Stimulated activated CD8-positive, alpha-beta memory T cell treated with anti-CD3 and anti-CD28 coated beads, Interleukin-4, amount 100 ng/mL, for 4 hours (primary cell): ENCODE results near the gene SGPL1.

ENCODE experiments used
- DNase-seq, 2 donors: peaks; one replicate each; pipeline ENCODE4 v3.0.0-alpha.2; 2020; ENCODE audit warnings: low read depth in 2 of 2, low spot score in 1 of 2

Gene SGPL1

GRCh38 chr10:70780370-70780760, 35.4 kb upstream of the SGPL1 start:
- no peak for DNase-seq

GRCh38 chr10:70780772-70781171, 35.0 kb upstream of the SGPL1 start:
- DNase-seq = no peak

- no peak for DNase-seq
These were observed 34.2 kb upstream of the SGPL1 start for GRCh38 chr10:70781461-70782051.

GRCh38 chr10:70782086-70782745, 33.5 kb upstream of the SGPL1 start:
- DNase-seq = no peak

- no peak for DNase-seq
These were observed 32.7 kb upstream of the SGPL1 start for GRCh38 chr10:70782746-70783680.

GRCh38 chr10:70784016-70784415, 31.7 kb upstream of the SGPL1 start:
- DNase-seq = no peak

GRCh38 chr10:70784471-70784870, 31.3 kb upstream of the SGPL1 start:
- DNase-seq = no peak

GRCh38 chr10:70785190-70785589, 30.6 kb upstream of the SGPL1 start, which contains the start of gene TBATA:
TBATA (minus strand) TSS chr10:70785377; CDS start chr10:70783379, 1,998 bp downstream.
- DNase-seq = no peak

- no peak for DNase-seq
These were observed 28.8 kb upstream of the SGPL1 start for GRCh38 chr10:70786799-70787415.

GRCh38 chr10:70791386-70792039, 24.2 kb upstream of the SGPL1 start:
- DNase-seq = no peak

- no peak for DNase-seq
These were observed 20.1 kb upstream of the SGPL1 start for GRCh38 chr10:70795613-70796012.

GRCh38 chr10:70797840-70798239, 17.9 kb upstream of the SGPL1 start:
- no peak for DNase-seq

GRCh38 chr10:70799124-70799523, 16.6 kb upstream of the SGPL1 start:
- DNase-seq = no peak

- no peak for DNase-seq
These were observed 13.9 kb upstream of the SGPL1 start for GRCh38 chr10:70801854-70802253.

GRCh38 chr10:70803775-70804420, 11.8 kb upstream of the SGPL1 start:
- DNase-seq = no peak

- no peak for DNase-seq
These were observed 11.3 kb upstream of the SGPL1 start for GRCh38 chr10:70804421-70804808.

- no peak for DNase-seq
These were observed 10.0 kb upstream of the SGPL1 start for GRCh38 chr10:70805619-70806215.

- DNase-seq = no peak
These were observed 8.9 kb upstream of the SGPL1 start for GRCh38 chr10:70806841-70807240.

- no peak for DNase-seq
These were observed 8.2 kb upstream of the SGPL1 start for GRCh38 chr10:70807556-70807955.

- DNase-seq = no peak
These were observed 6.6 kb upstream of the SGPL1 start for GRCh38 chr10:70809011-70809611.
